Keratinocyte (primary cell): Measurements from ENCODE around the gene INO80E. TPM values are rescaled to one million over a fixed set of nuclear protein-coding genes. Genes with fewer than 3 reads are reported as not detected.
A peak's percentile ranks its signal among the peaks of the same experiment; 100 is the strongest.

Experiments
- DNase-seq: peaks from one replicate; pipeline ENCODE4 v3.0.0-alpha.2; 2011; ENCODE audit warnings: low read depth, missing footprints, low spot score
- FAIRE-seq: peaks from 2 replicates; lab custom pipeline; 2011; peaks lifted over from hg19 to GRCh38; lab: Jason Lieb, UNC
- H2AFZ ChIP-seq: 2 replicates; pipeline ENCODE4 v1.6.0; 2012; ENCODE audit warnings: low read length, control low read depth, inconsistent platforms; ENCODE audit not compliant: control insufficient read depth
- H3K27ac ChIP-seq: 2 replicates; pipeline ENCODE4 v1.5.1; 2011; ENCODE audit warnings: low read length; ENCODE audit not compliant: control insufficient read depth, insufficient read depth
- H3K27me3 ChIP-seq: 3 replicates; pipeline ENCODE4 v1.6.0; 2011; ENCODE audit warnings: low read length; ENCODE audit not compliant: control insufficient read depth, insufficient read depth; ENCODE audit errors: extremely low read depth
- H3K36me3 ChIP-seq, 2 experiments: 2 replicates in 1 of 2; 3 replicates in 1 of 2; pipeline ENCODE4 v1.5.1; 2011; ENCODE audit warnings: low read length in 2 of 2, mild to moderate bottlenecking in 1 of 2; ENCODE audit not compliant: control insufficient read depth in 2 of 2, insufficient read depth in 2 of 2; ENCODE audit errors: extremely low read depth in 1 of 2
- H3K4me1 ChIP-seq: 3 replicates; pipeline ENCODE4 v1.5.1; 2011; ENCODE audit warnings: low read length; ENCODE audit not compliant: control insufficient read depth, insufficient read depth; ENCODE audit errors: extremely low read depth
- H3K4me2 ChIP-seq: 3 replicates; pipeline ENCODE4 v1.6.0; 2011; ENCODE audit warnings: low read depth, low read length; ENCODE audit not compliant: control insufficient read depth, insufficient read depth; ENCODE audit errors: extremely low read depth
- H3K4me3 ChIP-seq, 3 experiments: fragments of 200-600 bp in 1 of 3; sonication (generic) in 1 of 3; 2 replicates in 2 of 3; 3 replicates in 1 of 3; pipeline ENCODE4 v1.5.1; 2011 to 2016; ENCODE audit warnings: low read length in 3 of 3, mild to moderate bottlenecking in 3 of 3, control low read depth in 2 of 3, inconsistent platforms in 1 of 3, low read depth in 1 of 3, mixed read lengths in 1 of 3, mixed run types in 1 of 3, moderate library complexity in 1 of 3; ENCODE audit not compliant: control insufficient read depth in 2 of 3, insufficient read depth in 2 of 3; ENCODE audit errors: extremely low read depth in 1 of 3
- H3K79me2 ChIP-seq: 2 replicates; pipeline ENCODE4 v1.6.0; 2012; ENCODE audit warnings: low read length; ENCODE audit not compliant: control insufficient read depth, insufficient read depth
- H3K9ac ChIP-seq: 3 replicates; pipeline ENCODE4 v1.6.0; 2011; ENCODE audit warnings: low read length; ENCODE audit not compliant: control insufficient read depth, insufficient read depth; ENCODE audit errors: extremely low read depth
- H3K9me1 ChIP-seq: 3 replicates; pipeline ENCODE4 v1.6.0; 2011; ENCODE audit warnings: low read length; ENCODE audit not compliant: control insufficient read depth, insufficient read depth; ENCODE audit errors: extremely low read depth
- H3K9me3 ChIP-seq: 2 replicates; pipeline ENCODE4 v1.5.1; 2012; ENCODE audit warnings: low read depth, low read length; ENCODE audit not compliant: control insufficient read depth
- H4K20me1 ChIP-seq: 3 replicates; pipeline ENCODE4 v1.6.0; 2011; ENCODE audit warnings: low read length; ENCODE audit not compliant: control insufficient read depth, insufficient read depth; ENCODE audit errors: extremely low read depth
- EZH2 ChIP-seq: IDR thresholded peaks from one replicate; pipeline ENCODE4 v1.6.1; 2012; ENCODE audit warnings: inconsistent platforms, mild to moderate bottlenecking, low read length, moderate library complexity
- dilution Hi-C: fragments of 300-500 bp; cut with MboI; formaldehyde crosslinking; loops from one replicate; pipeline ENCODE4 v1.7.0; 2020; ENCODE audit warnings: low sequenced_read_pairs; ENCODE audit not compliant: extremely low pct_ligation_motif_present
- polyA plus RNA-seq, 5 experiments: library from polyadenylated mRNA; depleted of rRNA in 3 of 5; stranded (reverse) in 3 of 5; stranded (forward) in 1 of 5; unstranded in 1 of 5; fragments of >200 nt; gene quantifications; 1 replicate in 1 of 5; 2 replicates in 3 of 5; 3 replicates in 1 of 5; pipeline versions ENCODE4 v1.2.1 to v1.2.3, GENCODE V29; 2011 to 2012; ENCODE audit warnings: missing spikeins in 2 of 5, low read depth in 1 of 5, low replicate concordance in 1 of 5
- TF ChIP-seq, protein P1 (sequence below), 3 experiments: IDR thresholded peaks in 1 of 3; conservative IDR thresholded peaks in 1 of 3; optimal IDR thresholded peaks in 1 of 3; 2 replicates in 2 of 3; 3 replicates in 1 of 3; pipeline versions ENCODE3 to v1.5.1; 2011; ENCODE audit warnings: low read length in 3 of 3, mild to moderate bottlenecking in 3 of 3, moderate library complexity in 2 of 3, control low read depth in 1 of 3, inconsistent platforms in 1 of 3; ENCODE audit not compliant: insufficient read depth in 2 of 3; ENCODE audit errors: extremely low read depth in 1 of 3

INO80E gene
- polyA plus RNA-seq, 1 donor (not counting 4 experiments of a cell fraction or from before 2014, with no cell fraction given), result 26.7 TPM

DNA sequence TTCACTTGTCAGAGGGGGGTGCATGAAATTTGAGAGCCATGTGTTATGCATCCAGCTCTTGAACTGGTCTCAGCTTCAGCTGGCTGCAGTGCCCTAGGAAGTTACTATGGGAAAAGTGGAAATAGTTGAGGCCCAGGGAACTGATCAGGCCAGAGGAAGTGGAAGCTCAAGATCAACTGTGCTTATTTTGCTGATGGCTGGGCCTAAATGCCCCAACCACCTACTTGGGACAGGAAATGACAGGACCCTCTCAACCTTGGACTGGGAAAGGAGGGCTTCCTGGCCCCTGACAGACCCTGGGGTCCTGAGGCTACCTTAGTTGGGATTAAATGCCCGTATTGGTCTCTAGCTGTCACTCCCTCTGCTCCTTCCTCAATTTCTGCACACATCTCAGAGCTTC, 23.5 kb upstream of the INO80E start:
- peaks cover 7% of the 10 kb centered on the region for H3K9me1 ChIP-seq
- dilution Hi-C loops, result no loop called here

DNA sequence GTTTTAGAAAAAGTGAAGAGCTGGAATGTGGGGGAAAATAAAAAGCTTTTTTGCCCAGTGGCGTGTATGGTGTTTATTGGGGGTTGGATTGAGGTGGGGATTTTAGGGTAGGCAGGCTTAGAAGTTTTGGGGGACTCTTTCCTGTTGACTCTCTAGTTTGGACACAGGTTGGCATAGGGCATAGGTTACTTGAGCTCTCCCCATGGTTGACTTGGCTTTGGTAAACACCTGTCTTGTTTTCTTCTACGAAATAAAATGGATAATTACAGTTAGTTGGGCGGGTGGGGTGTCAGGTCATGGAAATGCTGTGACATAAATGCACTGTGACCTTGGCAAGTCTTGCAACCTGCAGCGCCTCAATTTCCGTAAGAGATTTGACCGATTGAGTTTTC, 23.1 kb upstream of the INO80E start:
- H3K36me3 ChIP-seq, result peaks cover 9 to 16% of the 10 kb centered on the region in 2 experiments
- peaks cover 22% of the 10 kb centered on the region for H4K20me1 ChIP-seq
- H3K27me3 ChIP-seq, result no peaks in the 10 kb centered on the region
- dilution Hi-C loops, result no loop called here
- H2AFZ ChIP-seq, result peak overlapping the region; percentile 27
- no peak overlapping the region for H3K27ac ChIP-seq
- no peak for TF ChIP-seq EZH2
- TF ChIP-seq, protein P1, sequence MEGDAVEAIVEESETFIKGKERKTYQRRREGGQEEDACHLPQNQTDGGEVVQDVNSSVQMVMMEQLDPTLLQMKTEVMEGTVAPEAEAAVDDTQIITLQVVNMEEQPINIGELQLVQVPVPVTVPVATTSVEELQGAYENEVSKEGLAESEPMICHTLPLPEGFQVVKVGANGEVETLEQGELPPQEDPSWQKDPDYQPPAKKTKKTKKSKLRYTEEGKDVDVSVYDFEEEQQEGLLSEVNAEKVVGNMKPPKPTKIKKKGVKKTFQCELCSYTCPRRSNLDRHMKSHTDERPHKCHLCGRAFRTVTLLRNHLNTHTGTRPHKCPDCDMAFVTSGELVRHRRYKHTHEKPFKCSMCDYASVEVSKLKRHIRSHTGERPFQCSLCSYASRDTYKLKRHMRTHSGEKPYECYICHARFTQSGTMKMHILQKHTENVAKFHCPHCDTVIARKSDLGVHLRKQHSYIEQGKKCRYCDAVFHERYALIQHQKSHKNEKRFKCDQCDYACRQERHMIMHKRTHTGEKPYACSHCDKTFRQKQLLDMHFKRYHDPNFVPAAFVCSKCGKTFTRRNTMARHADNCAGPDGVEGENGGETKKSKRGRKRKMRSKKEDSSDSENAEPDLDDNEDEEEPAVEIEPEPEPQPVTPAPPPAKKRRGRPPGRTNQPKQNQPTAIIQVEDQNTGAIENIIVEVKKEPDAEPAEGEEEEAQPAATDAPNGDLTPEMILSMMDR (optimal IDR thresholded peaks at IDR 0.05 in 1 of 3, IDR thresholded peaks at IDR 0.05 in 1 of 3, conservative IDR thresholded peaks at IDR 0.05 in 1 of 3; ENCODE audit: extremely low read depth in 1 of 3, insufficient read depth in 2 of 3, low read length in 3 of 3), result no peak
- H3K4me1 ChIP-seq, result peaks cover 18% of the 10 kb centered on the region
- peaks cover 41% of the 10 kb centered on the region for H3K79me2 ChIP-seq
- H3K4me3 ChIP-seq, result peak overlapping the region in 1 of 3 experiments; percentile 90
- H3K9ac ChIP-seq, result no peak overlapping the region
- peak overlapping the region; percentile 38 for H3K4me2 ChIP-seq
- H3K9me1 ChIP-seq, result peaks cover 5% of the 10 kb centered on the region
- no peaks in the 10 kb centered on the region for H3K9me3 ChIP-seq
- DNase-seq (no peak), FAIRE-seq (no peak)

More for the DNA sequence above, 23.5 kb upstream of the INO80E start:
- no peak for DNase-seq
- Histone ChIP-seq H4K20me1 (peaks cover 19% of the 10 kb centered on the region), H2AFZ (no peak overlapping the region), H3K4me2 (no peak overlapping the region), H3K36me3 (peaks cover 7 to 13% of the 10 kb centered on the region in 2 experiments), H3K4me3 (no peak overlapping the region), H3K27me3 (no peaks in the 10 kb centered on the region), H3K9ac (no peak overlapping the region), H3K9me3 (no peaks in the 10 kb centered on the region), H3K79me2 (peaks cover 37% of the 10 kb centered on the region), H3K4me1 (peaks cover 18% of the 10 kb centered on the region), H3K27ac (no peak overlapping the region)
- no peak for TF ChIP-seq EZH2
- TF ChIP-seq, protein P1 (optimal IDR thresholded peaks at IDR 0.05 in 1 of 3, IDR thresholded peaks at IDR 0.05 in 1 of 3, conservative IDR thresholded peaks at IDR 0.05 in 1 of 3; ENCODE audit: extremely low read depth in 1 of 3, insufficient read depth in 2 of 3, low read length in 3 of 3), result no peak
- no peak for FAIRE-seq
